DOHH2 (cell line): Measurements from ENCODE around the gene LGR6.

Source experiments
- EZH2phosphoT487 ChIP-seq: fragments of 200-600 bp; sonication (generic); IDR thresholded peaks from 2 replicates; pipeline ENCODE4 v1.6.1; 2017; ENCODE audit warnings: borderline replicate concordance, mild to moderate bottlenecking, antibody characterized with exemption, low read length, moderate library complexity, mixed read lengths
- TF ChIP-seq, protein P1 (sequence below): fragments of 200-600 bp; sonication (generic); IDR thresholded peaks from one replicate; pipeline ENCODE4 v1.5.1; 2014; ENCODE audit warnings: antibody characterized with exemption, mild to moderate bottlenecking, low read depth, low read length; ENCODE audit not compliant: poor library complexity, severe bottlenecking

DNA sequence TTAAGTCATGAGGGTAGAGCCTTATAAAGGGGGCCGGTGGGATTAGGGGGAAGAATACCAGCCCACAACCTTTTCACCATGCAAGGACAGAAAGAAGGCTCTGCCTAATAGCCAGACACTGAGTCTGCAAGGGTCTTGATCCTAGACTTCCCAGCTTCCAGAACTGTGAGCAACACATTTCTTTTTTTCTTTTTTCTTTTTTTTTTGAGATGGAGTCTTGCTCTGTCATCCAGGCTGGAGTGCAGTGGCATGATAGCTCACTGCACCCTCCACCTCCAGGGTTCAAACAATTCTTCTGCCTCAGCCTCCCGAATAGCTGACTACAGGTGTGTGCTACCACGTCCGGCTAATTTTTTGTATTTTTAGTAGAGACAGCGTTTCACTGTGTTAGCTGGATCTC lies 47.3 kb upstream of the LGR6 start:
- TF ChIP-seq, protein P1, sequence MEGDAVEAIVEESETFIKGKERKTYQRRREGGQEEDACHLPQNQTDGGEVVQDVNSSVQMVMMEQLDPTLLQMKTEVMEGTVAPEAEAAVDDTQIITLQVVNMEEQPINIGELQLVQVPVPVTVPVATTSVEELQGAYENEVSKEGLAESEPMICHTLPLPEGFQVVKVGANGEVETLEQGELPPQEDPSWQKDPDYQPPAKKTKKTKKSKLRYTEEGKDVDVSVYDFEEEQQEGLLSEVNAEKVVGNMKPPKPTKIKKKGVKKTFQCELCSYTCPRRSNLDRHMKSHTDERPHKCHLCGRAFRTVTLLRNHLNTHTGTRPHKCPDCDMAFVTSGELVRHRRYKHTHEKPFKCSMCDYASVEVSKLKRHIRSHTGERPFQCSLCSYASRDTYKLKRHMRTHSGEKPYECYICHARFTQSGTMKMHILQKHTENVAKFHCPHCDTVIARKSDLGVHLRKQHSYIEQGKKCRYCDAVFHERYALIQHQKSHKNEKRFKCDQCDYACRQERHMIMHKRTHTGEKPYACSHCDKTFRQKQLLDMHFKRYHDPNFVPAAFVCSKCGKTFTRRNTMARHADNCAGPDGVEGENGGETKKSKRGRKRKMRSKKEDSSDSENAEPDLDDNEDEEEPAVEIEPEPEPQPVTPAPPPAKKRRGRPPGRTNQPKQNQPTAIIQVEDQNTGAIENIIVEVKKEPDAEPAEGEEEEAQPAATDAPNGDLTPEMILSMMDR = no peak
- no peak for TF ChIP-seq EZH2phosphoT487
